Measurements from ENCODE around the gene SMYD4.
A peak's percentile ranks its signal among the peaks of the same experiment; 100 is the strongest.
"Not testable (repeated sequence)": the region's sequence is repeated elsewhere in the genome, so short reads cannot be mapped to it uniquely, and the experiment has no call there.

SMYD4 gene, protein sequence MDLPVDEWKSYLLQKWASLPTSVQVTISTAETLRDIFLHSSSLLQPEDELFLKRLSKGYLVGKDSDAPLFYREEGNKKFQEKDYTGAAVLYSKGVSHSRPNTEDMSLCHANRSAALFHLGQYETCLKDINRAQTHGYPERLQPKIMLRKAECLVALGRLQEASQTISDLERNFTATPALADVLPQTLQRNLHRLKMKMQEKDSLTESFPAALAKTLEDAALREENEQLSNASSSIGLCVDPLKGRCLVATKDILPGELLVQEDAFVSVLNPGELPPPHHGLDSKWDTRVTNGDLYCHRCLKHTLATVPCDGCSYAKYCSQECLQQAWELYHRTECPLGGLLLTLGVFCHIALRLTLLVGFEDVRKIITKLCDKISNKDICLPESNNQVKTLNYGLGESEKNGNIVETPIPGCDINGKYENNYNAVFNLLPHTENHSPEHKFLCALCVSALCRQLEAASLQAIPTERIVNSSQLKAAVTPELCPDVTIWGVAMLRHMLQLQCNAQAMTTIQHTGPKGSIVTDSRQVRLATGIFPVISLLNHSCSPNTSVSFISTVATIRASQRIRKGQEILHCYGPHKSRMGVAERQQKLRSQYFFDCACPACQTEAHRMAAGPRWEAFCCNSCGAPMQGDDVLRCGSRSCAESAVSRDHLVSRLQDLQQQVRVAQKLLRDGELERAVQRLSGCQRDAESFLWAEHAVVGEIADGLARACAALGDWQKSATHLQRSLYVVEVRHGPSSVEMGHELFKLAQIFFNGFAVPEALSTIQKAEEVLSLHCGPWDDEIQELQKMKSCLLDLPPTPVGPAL

DNA sequence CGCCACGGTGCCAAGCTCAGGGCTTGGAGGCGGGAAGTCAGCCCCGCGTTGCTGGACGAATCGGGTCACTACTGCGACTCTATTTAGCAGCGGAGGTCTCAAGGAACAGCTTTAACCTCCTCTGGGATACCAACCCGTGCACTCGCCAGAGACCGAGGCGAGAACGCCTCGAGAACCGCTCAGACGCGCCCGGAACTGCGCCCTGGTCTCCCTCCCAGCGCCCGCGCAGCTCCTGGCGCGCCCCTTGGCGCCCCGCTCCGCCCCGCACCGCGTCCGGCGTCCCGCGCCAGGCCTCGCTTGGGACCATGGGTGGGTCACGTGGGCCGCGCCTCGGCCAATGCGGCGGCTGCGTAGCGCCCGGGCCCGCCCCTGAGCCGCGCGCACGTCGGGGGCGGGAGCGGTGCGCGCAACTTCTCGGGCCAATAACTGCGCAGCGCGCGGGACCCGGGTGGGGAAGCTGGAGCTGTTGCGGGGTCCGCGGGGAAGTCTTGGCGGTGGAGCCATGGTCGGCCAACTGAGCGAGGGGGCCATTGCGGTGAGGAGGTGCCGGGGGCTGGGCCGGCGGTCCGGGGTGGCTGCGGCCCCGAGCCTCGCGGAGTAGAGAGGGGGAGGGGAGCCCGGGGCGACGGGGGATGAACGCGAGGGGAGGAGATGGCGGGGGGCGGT is at the start of gene SMYD4, which contains the start of gene RPA1:
TSS of gene SMYD4 (minus strand) at position 311 of the 666 bp plus-strand sequence. CDS start 1,908 bp downstream, outside the sequence.
TSS of gene RPA1 (plus strand) at position 414 of the 666 bp plus-strand sequence. CDS start at position 503, 89 bp downstream.
- peak; percentile 88 for DNase-seq

DNA sequence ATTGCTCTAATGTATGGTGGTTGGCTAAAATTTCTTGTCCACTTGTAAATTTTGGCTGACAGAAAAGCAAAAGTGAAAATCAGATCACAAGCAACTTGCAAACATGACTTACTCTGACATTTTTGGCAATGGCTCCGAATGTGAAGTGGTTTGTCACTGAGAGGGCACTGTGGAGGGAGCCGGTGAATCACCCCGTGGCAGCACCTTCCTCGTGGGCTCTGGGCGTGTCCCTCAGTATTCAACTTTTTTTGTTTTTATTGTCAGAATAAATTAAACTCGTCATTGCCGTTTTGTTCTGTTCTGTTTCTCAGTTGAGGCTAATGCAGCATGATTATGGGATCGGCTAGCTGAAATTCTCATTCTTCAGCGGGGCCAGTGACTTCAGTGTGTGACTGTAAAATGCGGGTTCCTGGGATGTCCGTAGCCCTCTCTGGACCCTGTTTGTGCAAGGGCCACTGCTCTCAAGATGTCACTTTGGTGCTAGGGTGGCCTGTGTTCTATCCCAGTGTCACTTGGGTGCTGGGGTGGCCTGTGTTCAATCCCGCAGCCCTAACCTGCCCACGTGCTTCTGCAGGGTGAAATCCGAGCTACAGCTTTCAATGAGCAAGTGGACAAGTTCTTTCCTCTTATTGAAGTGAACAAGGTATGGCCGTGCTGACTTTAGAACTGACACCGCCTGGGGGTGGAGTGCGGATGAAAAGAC is 48.9 kb upstream of the SMYD4 start:
- DNase-seq, result no peak

DNA sequence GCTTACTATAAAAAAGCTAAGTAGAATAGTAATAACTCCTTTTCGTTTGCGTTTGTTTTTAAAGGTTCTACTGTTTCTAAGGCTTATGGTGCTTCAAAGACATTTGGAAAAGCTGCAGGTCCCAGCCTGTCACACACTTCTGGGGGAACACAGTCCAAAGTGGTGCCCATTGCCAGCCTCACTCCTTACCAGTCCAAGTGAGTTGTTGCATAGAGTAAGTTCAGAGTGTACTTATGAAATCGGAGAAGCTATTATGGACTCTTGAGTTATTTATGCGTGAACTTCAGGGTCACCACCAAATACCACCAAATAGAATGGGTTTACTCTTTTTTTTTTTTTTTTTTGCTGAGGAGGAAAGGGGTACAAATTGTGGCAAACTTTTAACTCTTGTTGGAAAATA is 45.9 kb upstream of the SMYD4 start:
- no peak for DNase-seq

DNA sequence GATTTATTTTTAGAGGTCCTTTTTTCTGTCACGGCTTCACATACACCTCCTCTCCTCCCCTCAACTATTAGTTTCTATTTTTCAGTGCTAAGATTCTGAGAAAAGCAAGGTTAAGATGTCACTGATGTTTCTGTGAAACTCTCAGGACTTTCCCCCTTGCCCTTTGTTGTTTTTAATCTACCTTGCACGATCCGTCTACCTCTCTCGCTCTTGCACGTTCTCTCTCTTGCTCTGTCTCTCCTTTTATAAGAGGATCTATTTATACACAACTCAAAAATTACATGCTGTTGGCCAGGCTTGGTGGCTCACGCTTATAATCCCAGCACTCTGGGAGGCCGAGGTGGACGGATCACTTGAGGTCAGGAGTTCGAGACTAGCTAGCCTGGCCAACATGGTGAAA is 43.7 kb upstream of the SMYD4 start:
- no peak for DNase-seq

DNA sequence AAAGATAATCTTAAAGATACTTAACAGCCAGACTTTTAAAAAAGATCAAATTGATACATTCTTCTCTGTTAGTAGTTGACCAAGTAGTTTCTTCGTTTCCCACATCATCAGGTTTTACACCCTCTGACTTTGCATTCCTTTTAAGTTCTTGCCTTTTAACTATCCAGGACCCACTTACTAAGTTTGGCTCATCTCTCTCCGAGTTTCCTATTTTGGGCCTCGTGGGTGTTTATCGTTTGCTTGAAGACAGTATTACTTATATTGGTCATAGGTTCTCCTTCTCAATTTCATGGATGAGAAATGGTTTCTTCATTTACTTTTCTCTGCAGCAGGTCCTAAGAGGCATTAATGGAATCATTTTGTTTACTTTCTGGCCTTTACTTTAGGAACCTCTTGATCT is 43.3 kb upstream of the SMYD4 start:
- no peak for DNase-seq

DNA sequence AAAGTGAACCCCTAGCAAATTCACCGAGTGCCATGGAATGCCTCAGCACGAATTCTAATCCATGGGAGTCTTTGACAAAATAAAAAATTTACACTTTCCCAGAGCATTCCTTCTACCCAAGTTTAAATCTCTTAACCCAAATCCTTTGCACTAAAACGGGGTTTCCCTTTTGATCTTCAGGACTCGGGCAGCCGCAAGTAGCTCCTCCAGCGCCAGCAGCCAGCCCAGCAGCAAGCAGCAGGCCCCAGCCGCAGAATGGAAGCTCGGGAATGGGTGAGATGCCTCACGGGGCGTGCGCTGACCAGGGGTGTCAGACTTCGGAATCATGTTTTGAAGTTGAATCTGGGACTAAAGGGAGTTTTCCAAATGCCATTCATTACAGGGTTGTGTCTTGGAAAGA is 42.6 kb upstream of the SMYD4 start:
- no peak for DNase-seq

DNA sequence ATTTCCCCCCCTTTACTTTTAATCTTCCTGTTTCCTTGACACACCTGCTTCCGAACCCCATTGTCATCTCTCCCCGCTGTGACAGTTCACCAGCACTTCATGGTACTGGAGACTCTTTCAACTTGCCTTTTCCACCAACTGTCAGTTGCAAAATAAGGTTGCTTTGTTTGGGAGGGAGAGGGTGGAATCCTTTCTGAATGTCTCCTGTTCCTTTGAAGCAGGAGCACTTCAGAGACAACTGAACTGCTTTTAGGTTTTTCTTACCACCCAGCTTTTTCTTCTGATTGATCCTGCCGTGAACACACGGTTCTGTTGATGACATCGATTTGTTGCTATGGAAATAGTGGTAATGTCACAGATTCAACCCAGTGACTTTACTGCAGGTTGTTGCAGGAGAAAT is 42.1 kb upstream of the SMYD4 start:
- no peak for DNase-seq

DNA sequence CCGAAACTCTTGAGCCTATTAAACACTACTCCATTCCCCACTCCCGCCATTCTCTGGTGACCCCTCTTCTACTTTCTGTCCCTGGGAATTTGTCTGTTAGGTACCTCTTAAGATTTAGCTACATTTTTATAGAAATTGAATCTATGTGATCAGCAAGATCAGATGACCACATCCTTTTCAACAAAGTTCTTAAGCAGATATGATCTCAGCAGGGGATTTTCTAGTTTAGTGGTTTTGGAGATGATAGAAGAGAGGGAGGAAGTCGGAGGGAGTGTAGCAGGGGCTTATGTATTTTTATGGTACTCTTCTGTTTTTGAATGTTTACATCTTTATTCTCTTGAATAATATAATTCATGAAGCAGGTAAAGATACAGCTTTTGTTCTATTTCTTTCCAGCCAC is 40.9 kb upstream of the SMYD4 start:
- DNase-seq, result no peak

DNA sequence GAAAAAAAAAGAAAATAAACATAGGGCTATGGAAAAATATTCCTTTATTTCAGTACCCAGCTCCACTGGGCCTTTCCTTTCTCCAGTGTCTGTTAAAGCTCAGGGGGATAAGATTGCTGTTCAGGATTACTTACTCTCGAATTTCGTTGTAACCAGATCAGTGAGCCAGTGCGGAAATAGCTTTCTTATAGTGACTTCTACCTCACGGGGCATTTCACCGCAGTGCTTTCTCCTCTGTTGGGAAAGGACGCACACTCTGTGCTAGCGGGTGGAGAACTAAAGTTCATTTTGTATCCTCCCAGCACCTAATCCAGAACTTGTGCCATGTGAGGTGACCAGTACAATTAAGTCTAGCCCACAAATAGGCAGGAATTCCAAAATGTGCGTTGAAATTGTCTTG is 38.4 kb upstream of the SMYD4 start:
- no peak for DNase-seq

DNA sequence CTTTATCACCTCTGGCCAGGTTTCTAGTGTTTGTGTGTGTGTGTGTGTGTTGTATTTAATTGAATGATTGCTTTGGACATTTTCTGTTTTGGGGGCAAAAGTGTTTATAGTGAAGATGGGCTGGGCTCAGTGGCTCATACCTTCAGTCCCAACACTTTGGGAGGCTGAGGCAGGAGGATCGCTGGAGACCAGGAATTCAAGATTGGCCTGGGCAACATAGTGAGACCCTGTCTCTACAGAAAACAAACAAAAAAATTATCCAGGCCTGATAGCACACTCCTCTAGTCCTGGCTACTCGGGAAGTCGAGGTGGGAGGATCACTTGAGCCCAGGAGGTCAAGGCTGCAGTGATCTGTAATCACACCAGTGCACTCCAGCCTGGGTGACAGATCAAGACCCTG is 37.6 kb upstream of the SMYD4 start:
- no peak for DNase-seq

DNA sequence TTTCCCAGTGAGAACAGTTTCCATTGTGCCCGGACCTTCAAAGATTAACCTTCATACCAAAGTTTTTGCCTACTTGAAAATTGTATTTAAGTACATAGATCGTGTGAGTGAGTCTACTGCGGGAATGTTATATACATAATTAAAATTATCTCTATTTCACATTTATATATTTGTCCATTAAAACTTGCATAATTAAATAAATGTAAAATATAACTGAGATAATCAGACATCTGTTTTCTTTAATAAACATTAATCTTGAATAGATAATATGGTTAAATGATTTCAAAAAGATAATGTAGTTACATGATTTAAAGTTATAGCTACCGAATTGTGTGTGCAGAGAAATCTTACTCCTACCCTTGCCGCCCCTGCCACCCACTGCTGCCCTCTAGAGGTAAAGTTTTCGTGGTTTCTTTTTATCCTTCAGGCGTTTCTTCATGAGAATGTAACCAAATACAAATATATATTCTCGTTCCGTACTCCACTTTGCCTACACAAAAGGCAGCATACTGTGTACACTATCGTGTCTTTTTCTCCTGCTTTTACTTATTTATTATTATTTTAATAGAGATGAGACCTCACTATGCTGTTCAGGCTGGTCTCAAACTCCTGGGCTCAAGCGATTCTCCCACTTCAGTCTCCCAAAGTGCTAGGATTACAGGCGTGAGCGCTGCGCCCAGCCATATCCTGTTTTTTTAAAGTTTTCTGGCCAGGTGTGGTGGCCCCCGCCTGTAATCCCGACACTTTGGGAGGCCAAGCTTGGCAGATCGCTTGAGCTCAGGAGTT is 35.7 kb upstream of the SMYD4 start:
- peak; percentile 41 for DNase-seq

DNA sequence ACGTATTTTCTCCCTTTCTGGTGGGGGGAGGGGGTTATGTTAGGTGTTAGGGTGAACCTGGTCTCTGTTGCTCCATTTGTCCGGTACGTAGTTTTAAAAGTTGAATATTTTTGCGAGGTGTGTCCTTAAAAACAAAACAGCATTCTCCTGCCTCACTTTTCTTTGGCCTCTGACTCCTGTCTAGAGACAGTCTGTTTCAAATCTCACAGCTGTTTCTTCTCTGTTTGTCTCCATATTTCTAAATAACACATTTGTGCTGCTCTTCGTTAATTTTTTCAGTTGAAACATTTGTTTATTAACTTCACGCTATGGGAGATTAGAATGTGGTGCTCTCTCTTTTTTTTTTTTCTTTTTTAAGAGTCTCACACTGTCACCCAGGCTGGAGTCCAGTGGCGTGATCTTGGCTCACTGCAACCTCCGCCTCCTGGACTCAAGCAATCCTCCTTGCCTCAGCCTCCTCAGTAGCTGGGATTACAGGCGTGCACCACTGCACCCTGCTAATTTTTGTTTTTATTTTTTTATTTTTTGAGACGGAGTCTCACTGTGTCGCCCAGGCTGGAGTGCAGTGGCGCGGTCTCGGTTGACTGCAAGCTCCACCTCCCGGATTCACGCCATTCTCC is 31.8 kb upstream of the SMYD4 start:
- DNase-seq, result no peak

DNA sequence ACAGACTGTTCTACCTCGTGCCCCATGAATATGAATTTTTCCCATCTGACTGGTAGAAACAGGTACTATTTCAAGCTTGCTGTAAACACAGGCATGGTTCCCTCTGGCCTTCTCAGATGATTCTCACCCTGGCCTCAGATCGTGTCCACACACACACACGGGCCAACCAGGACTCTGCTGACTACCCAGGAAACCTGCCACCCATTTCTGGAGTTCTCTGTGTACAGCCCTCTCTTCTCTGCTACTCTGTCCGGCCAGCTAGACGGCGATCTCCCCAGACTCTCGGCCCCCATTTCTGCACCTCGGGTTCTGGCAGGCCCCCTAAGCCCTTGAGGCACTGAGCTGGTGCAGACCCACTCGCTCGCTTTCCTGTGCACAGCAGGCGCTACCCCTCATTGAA is 31.3 kb upstream of the SMYD4 start:
- no peak for DNase-seq

DNA sequence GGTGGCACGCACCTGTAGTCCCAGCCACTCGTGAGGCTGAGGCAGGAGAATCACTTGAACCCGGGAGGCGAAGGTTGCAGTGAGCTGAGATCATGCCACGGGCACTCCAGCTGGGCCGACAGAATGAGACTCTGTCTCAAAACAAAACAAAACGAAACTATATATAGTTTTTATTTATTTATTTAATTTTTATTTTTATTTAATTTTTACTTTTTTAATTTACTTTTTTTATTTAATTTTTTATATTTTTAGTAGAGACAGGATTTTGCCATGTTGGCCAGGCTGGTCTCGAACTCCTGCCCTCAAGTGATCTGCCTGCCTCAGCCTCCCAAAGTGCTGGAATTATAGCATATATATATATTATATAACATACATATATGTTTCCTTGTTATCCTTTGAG is 26.8 kb upstream of the SMYD4 start:
- not testable (repeated sequence) for DNase-seq

DNA sequence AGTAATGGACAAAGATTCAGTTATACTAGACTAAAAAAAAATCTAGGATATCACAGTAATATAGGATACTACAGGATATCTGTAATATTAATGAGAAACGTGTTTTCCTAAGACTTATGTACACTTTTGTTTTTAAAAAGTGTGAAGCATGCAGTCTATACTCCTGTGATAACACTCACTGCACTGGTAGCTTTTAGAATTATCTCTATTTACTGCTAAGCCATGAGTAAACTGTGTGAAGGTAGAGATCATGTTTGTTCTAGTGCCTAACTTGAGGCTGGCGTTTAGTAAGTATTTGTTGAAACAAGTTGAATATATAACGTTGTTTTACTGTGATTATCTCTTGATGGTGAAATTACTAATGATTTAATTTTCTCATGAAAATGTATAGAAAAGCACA is 24.0 kb upstream of the SMYD4 start:
- no peak for DNase-seq

DNA sequence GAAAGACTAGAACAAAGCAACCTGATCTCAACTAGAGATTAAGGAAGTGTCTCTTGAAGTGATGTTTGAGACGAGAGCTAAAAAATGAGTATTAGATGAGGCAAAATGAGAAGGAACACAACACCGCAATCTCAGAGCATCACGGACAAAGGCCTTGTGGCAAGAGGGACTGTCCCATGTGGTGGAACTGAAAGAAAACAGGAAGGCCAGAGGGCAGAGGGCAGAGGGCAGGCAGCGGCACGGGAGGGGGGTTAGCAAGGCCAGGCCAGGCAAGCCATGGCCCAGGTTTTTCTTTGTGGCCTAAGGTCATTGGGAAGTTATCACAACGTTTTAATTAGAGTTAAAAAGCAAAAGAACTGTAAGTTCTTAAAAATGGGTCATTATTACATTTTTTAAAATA is 22.6 kb upstream of the SMYD4 start:
- DNase-seq, result no peak

DNA sequence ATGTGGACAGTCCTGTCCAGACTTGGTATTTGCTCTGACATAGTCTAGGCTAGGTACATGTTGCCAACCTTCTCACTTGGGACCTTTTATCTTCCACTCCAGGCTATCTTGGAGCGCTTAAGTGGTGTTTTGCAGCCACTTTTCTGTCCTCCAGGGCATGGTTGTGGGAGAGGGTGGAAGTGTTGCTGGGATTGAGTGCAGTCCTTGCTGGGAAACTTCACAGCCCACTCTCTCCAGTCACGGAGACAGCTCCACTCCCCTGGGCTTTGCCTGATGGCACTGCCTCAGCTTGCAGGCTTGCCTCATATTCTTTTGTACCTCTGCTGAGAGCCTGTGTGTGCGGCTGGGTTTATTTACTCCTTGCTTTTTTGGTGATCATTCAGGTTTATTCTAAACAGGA is 17.5 kb upstream of the SMYD4 start:
- DNase-seq, result no peak

DNA sequence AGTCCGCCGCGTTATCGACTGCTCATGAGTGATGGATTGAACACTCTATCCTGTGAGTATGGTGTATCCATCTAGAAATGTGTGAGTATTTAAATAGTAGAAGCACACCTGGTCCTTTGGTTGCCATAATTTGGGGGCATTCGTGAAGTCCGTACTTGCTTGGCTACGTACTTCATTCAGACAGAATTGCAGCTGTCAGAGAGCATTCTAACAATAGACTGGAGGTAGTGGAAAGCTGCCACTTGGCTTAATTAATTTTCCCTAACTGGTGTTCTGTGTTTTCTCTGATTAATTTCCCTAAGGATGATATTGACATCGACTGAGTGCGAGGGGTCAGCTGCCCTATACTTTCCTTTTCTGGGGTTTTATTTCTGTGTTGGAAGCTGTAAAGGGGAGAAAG is 14.2 kb upstream of the SMYD4 start:
- no peak for DNase-seq

DNA sequence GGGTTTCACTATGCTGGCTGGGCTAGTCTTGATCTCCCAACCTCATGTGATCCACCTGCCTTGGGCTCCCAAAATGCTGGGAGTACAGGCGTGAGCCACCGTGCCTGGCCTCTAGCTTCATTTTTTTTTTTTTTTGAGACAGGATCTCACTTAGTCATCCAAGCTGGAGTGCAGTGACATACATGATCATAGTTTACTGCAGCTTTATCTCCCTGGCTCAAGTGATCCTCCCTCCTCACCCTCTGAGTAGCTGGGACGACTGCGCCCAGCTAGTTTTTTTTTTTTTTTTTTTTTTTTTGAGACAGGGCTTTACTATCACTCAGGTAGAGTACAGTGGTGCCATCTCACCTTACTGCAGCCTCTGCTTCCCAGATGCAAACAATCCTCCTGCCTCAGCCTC is 9.8 kb upstream of the SMYD4 start:
- DNase-seq, result no peak

DNA sequence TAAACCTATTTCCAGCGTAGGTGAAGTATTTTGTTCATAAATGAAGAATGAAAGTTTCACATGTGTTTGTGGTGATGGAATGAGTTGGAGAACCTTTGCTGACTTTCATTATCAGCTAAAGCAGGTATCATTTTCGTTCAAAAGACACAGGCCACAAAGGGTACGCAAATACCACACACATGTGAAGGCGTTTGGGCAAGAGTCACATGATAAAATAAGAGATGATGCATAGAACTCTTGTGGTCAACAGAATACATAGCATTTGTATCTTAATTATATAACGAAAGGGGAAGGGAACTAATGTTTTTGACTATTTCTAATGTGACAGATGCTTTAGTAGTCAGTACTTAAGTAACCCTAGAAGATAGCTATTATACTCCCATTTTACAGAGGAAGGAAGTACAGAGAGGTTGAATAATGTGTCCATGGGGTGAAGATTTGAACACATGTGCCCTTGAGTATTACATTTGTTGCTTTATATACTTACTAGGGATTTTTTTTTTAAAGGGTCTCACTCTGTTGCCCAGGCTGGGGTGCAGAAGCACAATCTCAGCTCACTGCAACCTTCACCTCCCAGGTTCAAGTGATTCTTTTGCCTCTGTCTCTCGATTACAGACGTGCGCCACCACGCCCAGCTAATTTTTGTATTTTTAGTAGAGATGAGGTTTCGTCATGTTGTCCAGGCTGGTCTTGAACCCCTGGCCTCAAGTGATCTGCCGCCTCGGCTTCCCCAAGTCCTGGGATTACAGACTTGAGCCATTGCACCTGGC is 4.9 kb upstream of the SMYD4 start:
- no peak for DNase-seq

DNA sequence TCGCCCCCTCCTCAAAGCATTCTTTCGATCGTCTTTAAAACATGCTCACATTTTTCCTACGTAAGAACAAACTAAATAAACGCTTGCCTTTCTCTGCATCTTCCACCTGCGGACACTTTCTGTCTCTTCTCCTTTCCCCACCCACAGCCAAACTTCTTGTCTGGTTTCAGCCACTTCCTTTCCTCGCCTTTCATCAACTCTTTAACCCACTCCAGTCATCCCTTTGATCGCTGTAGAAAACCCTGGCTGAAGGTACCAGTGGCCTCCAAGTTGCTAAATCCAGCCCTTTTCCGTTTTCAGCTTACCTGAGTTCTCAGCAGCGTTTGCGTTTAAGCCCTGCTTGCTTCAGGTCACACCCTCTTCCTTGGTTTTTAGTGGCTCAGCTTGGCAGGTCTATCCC is 586 bp upstream of the SMYD4 start:
- DNase-seq, result peak; percentile 28
